GM23248 (cell line): ENCODE data around the gene NEK6. TPM values are rescaled to one million over a fixed set of nuclear protein-coding genes. Genes with fewer than 3 reads are reported as not detected.

Experiments
- DNase-seq: peaks from one replicate; pipeline ENCODE4 v3.0.0-alpha.2; 2015
- H2AFZ ChIP-seq: fragments of 200-600 bp; sonication (generic); 2 replicates; pipeline ENCODE4 v1.6.1; 2016; ENCODE audit warnings: antibody characterized with exemption
- H3F3A ChIP-seq: fragments of 200-600 bp; sonication (generic); 2 replicates; pipeline ENCODE4 v1.6.1; 2016; ENCODE audit warnings: mild to moderate bottlenecking, antibody characterized with exemption, mixed run types; ENCODE audit not compliant: insufficient read depth
- H3K27ac ChIP-seq: fragments of 200-600 bp; sonication (generic); 2 replicates; pipeline ENCODE4 v1.5.1; 2016; ENCODE audit warnings: mild to moderate bottlenecking
- H3K27me3 ChIP-seq: fragments of 200-600 bp; sonication (generic); replicated peaks from 2 replicates; pipeline ENCODE4 v1.6.1; 2016; ENCODE audit warnings: mild to moderate bottlenecking; ENCODE audit not compliant: insufficient read depth
- H3K36me3 ChIP-seq: fragments of 200-600 bp; sonication (generic); 2 replicates; pipeline ENCODE4 v1.6.1; 2016; ENCODE audit warnings: low read depth, mild to moderate bottlenecking
- H3K4me1 ChIP-seq: fragments of 200-600 bp; sonication (generic); 2 replicates; pipeline ENCODE4 v1.6.1; 2016; ENCODE audit warnings: mild to moderate bottlenecking; ENCODE audit not compliant: insufficient read depth
- H3K4me2 ChIP-seq: fragments of 200-600 bp; sonication (generic); one replicate; pipeline ENCODE4 v1.6.1; 2016; ENCODE audit warnings: mild to moderate bottlenecking; ENCODE audit not compliant: unreplicated experiment
- H3K4me3 ChIP-seq: fragments of 200-600 bp; sonication (generic); 2 replicates; pipeline ENCODE4 v1.5.1; 2016; ENCODE audit warnings: mild to moderate bottlenecking
- H3K79me2 ChIP-seq: fragments of 200-600 bp; sonication (generic); 2 replicates; pipeline ENCODE4 v1.6.1; 2016; ENCODE audit warnings: mild to moderate bottlenecking; ENCODE audit not compliant: insufficient read depth
- H3K9ac ChIP-seq: fragments of 200-600 bp; sonication (generic); 2 replicates; pipeline ENCODE4 v1.6.1; 2016; ENCODE audit warnings: mild to moderate bottlenecking
- H3K9me2 ChIP-seq: fragments of 200-600 bp; sonication (generic); 2 replicates; pipeline ENCODE4 v1.6.1; 2016; ENCODE audit warnings: mixed run types, mild to moderate bottlenecking, moderate library complexity; ENCODE audit not compliant: insufficient read depth
- H3K9me3 ChIP-seq: fragments of 200-600 bp; sonication (generic); one replicate; pipeline ENCODE4 v1.6.1; 2017; ENCODE audit warnings: low read depth
- H4K20me1 ChIP-seq: fragments of 200-600 bp; sonication (generic); 2 replicates; pipeline ENCODE4 v1.6.0; 2016; ENCODE audit not compliant: insufficient read depth
- EZH2 ChIP-seq: fragments of 200-600 bp; sonication (generic); IDR thresholded peaks from 2 replicates; pipeline ENCODE4 v1.6.1; 2018; ENCODE audit warnings: antibody characterized with exemption, mild to moderate bottlenecking; ENCODE audit not compliant: insufficient read depth, poor library complexity, severe bottlenecking
- EZH2phosphoT487 ChIP-seq: fragments of 200-600 bp; sonication (generic); IDR thresholded peaks from 2 replicates; pipeline ENCODE4 v1.6.1; 2018; ENCODE audit warnings: antibody characterized with exemption, moderate library complexity, mild to moderate bottlenecking, low read depth; ENCODE audit not compliant: insufficient read depth
- WGBS, 2 experiments: methylation state at CpG; one replicate each; pipeline ENCODE4 v1.1.6; 2015 to 2017; ENCODE audit warnings: low lambda C conversion rate in 2 of 2, low coverage in 1 of 2; ENCODE audit errors: missing lambda C conversion rate in 2 of 2; 5-methylcytosine and 5-hydroxymethylcytosine counted together
- in situ Hi-C: fragments of 300-500 bp; cut with MboI; formaldehyde crosslinking; loops from 2 replicates; pipeline ENCODE4 v1.15.0; 2020
- polyA plus RNA-seq: library from polyadenylated mRNA; unstranded; fragments of >200 nt; fragmentation: Nextera tagmentation; extraction: Ambion mirVana; gene quantifications from 2 replicates; pipeline ENCODE4 v1.2.1, GENCODE V29; 2016
- total RNA-seq: library from RNA; depleted of rRNA; stranded (reverse); fragments of >200 nt; shearing (Covaris generic); gene quantifications from 2 replicates; pipeline ENCODE4 v1.2.3, GENCODE V29; 2014

The NEK6 gene
- total and polyA plus RNA-seq, 2 experiments from 2014 or later: 43.7 to 69.6 TPM

DNA sequence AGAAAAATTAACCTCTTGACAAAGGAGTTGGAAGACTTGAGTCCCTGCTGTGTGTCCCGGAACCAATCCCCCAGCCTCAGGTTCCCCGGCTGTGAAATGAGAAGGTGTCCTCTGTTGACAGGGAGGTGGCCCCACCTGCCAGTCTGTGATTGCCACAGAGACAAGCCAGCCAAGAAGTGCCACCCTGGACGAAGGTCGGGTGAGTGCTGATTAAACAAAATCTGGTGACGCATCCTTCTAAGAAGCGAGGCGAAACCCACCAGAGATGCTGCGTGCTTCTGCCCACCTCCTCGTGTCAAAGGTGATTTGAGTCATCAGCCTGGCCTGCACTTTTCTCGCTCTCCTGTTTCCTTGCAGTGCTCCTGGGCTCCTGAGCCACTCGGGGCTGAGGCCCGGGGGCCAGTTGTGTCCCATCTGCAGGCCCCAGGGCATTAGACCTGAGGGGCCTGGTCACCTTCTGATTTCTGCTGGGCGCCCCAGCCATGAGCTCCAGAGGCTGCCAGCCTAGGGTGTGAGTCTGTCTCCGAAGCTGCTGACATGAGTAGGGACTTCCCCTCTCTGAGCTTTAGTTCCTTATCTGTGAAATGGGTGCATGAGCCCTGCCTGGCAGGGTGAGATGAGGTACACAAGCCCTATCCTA lies 28.7 kb downstream of the NEK6 start:
- no peaks in the 10 kb centered on the region for H4K20me1 ChIP-seq
- H2AFZ ChIP-seq: no peak overlapping the region
- peaks cover 30% of the 10 kb centered on the region for H3K4me1 ChIP-seq
- H3K9me2 ChIP-seq: no peaks in the 10 kb centered on the region
- H3K27ac ChIP-seq: peak overlapping the region; percentile 94
- peak; percentile 88 for DNase-seq
- peak overlapping the region; percentile 76 for H3K9ac ChIP-seq
- TF ChIP-seq EZH2 (no peak), EZH2phosphoT487 (no peak)
- in situ Hi-C loops: no loop called here
- H3K79me2 ChIP-seq: peaks cover 100% of the 10 kb centered on the region
- H3F3A ChIP-seq: peaks cover 38% of the 10 kb centered on the region
- no peaks in the 10 kb centered on the region for H3K27me3 ChIP-seq
- H3K36me3 ChIP-seq: no peaks in the 10 kb centered on the region
- H3K4me3 ChIP-seq: no peak overlapping the region; the same call in 1 of the 2 replicates
- 58 to 68% methylated on average over 14 of the region's 14 CpGs for WGBS, 2 experiments
- H3K4me2 ChIP-seq: peak overlapping the region; percentile 69
- no peaks in the 10 kb centered on the region for H3K9me3 ChIP-seq

- H3K4me1 ChIP-seq: peaks cover 48% of the 10 kb centered on the region
- no peaks in the 10 kb centered on the region for H3K9me3 ChIP-seq
- in situ Hi-C loops: no loop called here
- H4K20me1 ChIP-seq: no peaks in the 10 kb centered on the region
- TF ChIP-seq EZH2phosphoT487 (no peak), EZH2 (no peak)
- peaks cover 100% of the 10 kb centered on the region for H3K79me2 ChIP-seq
- WGBS, 2 experiments: 92 to 96% methylated on average over 21 of the region's 21 CpGs
- no peak overlapping the region for H3K4me2 ChIP-seq
- no peaks in the 10 kb centered on the region for H3K27me3 ChIP-seq
- no peaks in the 10 kb centered on the region for H3K9me2 ChIP-seq
- H3F3A ChIP-seq: peaks cover 32% of the 10 kb centered on the region
- DNase-seq: no peak
- H2AFZ ChIP-seq: no peak overlapping the region
- no peaks in the 10 kb centered on the region for H3K36me3 ChIP-seq
- no peak overlapping the region for H3K9ac ChIP-seq
- no peak overlapping the region for H3K4me3 ChIP-seq
- H3K27ac ChIP-seq: no peak overlapping the region
These were observed 32.4 kb downstream of the NEK6 start for GRCh38 chr9:124290053-124290591.

DNA sequence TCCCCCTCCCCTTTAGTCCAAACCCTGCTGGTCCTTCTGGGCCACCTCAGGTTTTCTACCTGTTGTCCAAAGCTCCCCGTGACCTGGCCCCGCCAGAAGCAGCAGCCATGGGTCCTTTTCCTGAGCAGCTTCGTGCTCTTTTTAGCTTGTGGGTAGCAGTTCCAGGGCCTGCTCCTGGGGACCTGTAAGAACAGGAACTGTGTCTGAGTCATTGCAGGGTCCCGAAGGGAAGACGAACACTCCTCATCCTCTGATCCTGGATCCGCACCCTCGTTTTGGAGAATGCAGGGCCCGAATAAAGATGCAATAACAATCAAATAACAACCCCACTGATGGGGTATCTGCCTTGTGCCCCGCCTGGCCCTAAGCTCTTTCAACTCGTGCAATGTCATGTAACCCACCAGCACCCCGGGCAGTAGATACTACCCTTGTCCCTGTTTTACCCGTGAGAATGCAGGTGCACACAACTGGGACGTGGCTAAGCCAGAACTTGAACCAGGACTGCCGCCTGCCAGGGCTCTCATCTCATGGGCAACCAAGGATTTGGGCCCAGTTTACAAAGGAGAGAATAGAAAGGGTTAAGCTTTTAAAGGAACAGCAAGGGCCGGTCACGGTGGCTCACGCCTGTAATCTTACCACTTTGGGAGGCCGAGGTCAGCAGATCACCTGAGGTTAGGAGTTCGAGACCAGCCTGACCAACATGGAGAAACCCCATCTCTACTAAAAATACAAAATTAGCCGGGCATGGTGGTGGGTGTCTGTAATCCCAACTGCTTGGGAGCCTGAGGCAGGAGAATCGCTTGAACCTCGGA lies 33.2 kb downstream of the NEK6 start:
- peaks cover 27% of the 10 kb centered on the region for H3F3A ChIP-seq
- no peaks in the 10 kb centered on the region for H4K20me1 ChIP-seq

GRCh38 chr9:124291801-124292396 lies 34.1 kb downstream of the NEK6 start:
- in situ Hi-C loops: no loop called here
- no peak for DNase-seq
- WGBS, 2 experiments: 90 to 91% methylated on average over 11 of the region's 11 CpGs
- H3K27me3 ChIP-seq: no peaks in the 10 kb centered on the region
- H3K4me1 ChIP-seq: peaks cover 45% of the 10 kb centered on the region
- no peaks in the 10 kb centered on the region for H3K9me2 ChIP-seq
- no peaks in the 10 kb centered on the region for H3K36me3 ChIP-seq
- no peak for TF ChIP-seq EZH2phosphoT487
- TF ChIP-seq EZH2: no peak
- no peaks in the 10 kb centered on the region for H3K9me3 ChIP-seq
- H3K4me2 ChIP-seq: no peak overlapping the region
- H3K27ac ChIP-seq: no peak overlapping the region
- no peak overlapping the region for H3K4me3 ChIP-seq
- no peak overlapping the region for H2AFZ ChIP-seq
- H3K9ac ChIP-seq: no peak overlapping the region
- peaks cover 100% of the 10 kb centered on the region for H3K79me2 ChIP-seq
- H4K20me1 ChIP-seq: no peaks in the 10 kb centered on the region
- H3F3A ChIP-seq: peaks cover 17% of the 10 kb centered on the region

More for the DNA sequence above, 33.2 kb downstream of the NEK6 start:
- 85 to 91% methylated on average over 22 of the region's 22 CpGs for WGBS, 2 experiments
- H3K9ac ChIP-seq: no peak overlapping the region
- H3K9me3 ChIP-seq: no peaks in the 10 kb centered on the region
- H3K4me2 ChIP-seq: no peak overlapping the region
- TF ChIP-seq EZH2 (no peak), EZH2phosphoT487 (no peak)
- no peak for DNase-seq
- no peaks in the 10 kb centered on the region for H3K27me3 ChIP-seq
- no peaks in the 10 kb centered on the region for H3K9me2 ChIP-seq
- H3K79me2 ChIP-seq: peaks cover 100% of the 10 kb centered on the region
- no peak overlapping the region for H3K27ac ChIP-seq
- no peaks in the 10 kb centered on the region for H3K36me3 ChIP-seq
- peaks cover 49% of the 10 kb centered on the region for H3K4me1 ChIP-seq
- no peak overlapping the region for H2AFZ ChIP-seq
- in situ Hi-C loops: no loop called here
- H3K4me3 ChIP-seq: no peak overlapping the region
